ENCODE data around the gene MUC6.

DNA sequence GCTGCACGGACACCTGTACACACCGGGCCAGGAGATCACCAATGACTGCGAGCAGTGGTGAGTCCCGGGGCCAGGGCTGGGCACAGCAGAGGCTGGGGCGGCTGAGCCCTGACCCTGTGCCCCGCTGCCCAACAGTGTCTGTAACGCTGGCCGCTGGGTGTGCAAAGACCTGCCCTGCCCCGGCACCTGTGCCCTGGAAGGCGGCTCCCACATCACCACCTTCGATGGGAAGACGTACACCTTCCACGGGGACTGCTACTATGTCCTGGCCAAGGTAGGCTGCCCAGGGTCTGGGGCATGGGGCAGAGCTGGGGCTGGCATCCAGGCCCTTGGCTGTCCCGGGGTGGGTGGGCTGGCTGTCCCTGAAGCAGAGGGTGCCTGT is 45.8 kb upstream of the MUC6 start:
- TF ChIP-seq, protein P1, sequence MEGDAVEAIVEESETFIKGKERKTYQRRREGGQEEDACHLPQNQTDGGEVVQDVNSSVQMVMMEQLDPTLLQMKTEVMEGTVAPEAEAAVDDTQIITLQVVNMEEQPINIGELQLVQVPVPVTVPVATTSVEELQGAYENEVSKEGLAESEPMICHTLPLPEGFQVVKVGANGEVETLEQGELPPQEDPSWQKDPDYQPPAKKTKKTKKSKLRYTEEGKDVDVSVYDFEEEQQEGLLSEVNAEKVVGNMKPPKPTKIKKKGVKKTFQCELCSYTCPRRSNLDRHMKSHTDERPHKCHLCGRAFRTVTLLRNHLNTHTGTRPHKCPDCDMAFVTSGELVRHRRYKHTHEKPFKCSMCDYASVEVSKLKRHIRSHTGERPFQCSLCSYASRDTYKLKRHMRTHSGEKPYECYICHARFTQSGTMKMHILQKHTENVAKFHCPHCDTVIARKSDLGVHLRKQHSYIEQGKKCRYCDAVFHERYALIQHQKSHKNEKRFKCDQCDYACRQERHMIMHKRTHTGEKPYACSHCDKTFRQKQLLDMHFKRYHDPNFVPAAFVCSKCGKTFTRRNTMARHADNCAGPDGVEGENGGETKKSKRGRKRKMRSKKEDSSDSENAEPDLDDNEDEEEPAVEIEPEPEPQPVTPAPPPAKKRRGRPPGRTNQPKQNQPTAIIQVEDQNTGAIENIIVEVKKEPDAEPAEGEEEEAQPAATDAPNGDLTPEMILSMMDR (IDR thresholded peaks at IDR 0.05; ENCODE audit: low read length) = no peak
- TF ChIP-seq EZH2 (optimal IDR thresholded peaks at IDR 0.05; ENCODE audit: low read depth, low read length) (no peak), EZH2phosphoT487 (IDR thresholded peaks at IDR 0.05; ENCODE audit: low read length) (no peak)
